AG08395 (cell line): Measurements from ENCODE around the gene TUBB4B.
"Not testable (repeated sequence)": the region's sequence is repeated elsewhere in the genome, so short reads cannot be mapped to it uniquely, and the experiment has no call there.

Source experiments
- DNase-seq: peaks from one replicate; pipeline ENCODE4 v3.0.0; 2012; ENCODE audit warnings: mixed read lengths, low spot score

Gene TUBB4B

DNA sequence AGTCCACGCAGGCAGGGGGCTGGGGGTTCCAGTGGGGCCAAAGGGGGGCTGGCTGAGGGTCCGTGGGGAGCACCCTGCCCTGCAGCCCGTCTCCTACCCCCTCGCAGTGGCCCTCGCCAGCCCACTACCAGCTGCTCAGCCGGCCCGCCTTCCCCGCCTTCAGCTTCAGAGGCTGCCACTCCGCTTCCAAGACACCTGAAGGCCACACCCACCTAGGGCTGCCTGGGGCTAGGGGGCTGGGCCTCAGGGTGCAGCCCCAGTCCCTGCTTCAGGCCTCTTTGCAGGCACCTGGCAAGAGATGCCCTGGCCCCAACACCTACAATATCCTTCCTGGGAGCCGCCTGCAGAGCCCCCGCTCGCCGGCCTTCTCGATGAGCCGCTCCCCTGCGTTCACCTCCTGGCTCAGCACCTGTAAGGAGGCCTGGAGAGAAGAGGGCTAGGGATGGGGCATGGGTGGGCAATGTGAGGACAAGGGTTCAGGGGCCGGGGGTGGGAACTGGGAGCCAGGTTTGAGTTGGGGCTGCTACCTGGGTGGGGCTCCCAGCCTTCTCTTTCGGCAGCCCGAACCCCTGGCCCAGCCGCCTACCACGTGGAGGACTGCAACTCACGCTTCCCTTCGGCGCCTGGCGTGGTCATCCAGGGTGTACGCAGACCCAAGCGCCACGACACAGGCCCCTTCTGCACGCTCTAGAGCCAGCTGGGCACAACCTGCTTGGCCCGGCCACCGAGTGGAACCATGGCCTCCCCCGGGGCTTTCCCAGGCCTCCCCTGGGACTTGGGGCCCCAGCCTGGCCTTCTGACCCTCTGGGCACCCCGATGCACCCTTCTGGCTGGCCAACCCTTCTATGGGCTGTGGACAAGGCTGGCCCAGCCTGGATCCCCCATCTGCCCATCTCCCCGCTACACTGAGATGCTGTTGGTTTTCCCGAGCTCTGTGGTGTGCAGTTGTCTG, 11.7 kb downstream of the TUBB4B start:
- DNase-seq: no peak

GRCh38 chr9:137253717-137254623, 12.9 kb downstream of the TUBB4B start:
- DNase-seq: peak; percentile 13

DNA sequence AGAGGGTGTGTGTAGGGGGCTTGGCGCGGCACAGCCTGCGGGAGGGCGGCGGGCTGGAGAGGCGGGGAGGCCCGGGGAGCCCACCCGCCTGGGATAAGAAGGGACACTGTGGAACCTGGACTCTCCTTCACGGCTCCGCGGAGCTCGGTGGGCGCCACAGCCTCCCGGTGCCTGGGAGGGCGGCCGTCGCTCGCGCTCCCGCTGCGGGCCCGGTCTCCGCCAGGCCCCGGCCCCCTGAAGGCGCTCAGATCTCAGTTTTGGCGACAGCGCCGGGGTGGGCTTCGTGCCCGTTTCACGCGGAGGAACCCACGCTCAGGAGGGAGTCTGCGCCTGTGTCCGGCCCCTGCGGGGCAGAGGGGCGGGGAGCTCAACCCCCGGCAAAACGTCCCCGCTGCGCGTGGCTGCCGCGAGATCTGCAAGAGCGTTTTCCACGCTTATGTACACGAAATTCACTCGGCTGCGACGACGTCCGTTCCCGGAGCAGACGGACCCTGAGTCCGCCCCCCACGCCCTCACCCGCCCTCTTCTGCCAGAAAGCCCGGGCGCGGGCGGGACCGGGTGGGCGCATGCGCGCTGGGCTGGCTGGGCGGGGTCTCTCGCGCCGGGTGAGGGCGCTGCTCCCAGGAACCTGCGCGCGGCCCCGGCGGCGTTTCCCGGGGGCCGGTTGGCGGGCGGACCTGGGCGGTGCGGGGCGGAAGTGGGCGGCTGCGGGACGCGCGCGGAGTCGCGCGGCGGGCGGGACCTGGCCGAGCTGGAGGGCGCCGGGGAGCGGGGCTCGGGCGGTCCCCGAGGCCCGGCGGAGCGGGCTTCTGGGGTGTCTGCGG, 13.7 kb downstream of the TUBB4B start, which contains the start of gene NELFB:
Gene NELFB (plus strand): TSS at position 704 of the 824 bp plus-strand sequence.
- DNase-seq: peak; percentile 100

DNA sequence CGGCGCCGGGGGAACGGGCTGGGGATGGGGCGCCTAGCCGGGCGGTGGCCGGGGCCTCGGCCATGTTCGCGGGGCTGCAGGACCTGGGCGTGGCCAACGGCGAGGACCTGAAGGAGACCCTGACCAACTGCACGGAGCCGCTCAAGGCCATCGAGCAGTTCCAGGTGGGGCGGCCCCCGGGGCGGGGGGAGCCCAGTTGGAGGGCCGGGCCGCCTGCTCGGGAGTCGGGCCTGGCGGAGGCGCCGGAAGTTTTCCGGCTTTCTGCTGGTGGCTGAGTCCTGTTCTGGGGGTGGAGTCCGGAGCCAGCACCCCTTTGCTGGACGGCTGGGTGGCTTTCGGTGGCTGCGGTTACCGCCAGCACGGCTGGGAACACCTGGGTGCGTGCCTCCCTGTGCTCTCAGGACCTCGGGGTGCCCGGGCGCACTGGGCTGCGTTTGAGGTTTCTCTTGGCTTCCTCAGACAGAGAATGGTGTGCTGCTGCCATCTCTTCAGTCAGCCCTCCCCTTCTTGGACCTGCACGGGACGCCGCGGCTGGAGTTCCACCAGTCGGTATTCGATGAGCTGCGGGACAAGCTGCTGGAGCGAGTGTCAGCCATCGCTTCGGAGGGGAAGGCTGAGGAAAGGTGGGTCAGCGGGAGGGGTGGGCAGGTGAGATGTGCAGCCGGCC, 14.5 kb downstream of the TUBB4B start:
- peak; percentile 35 for DNase-seq

DNA sequence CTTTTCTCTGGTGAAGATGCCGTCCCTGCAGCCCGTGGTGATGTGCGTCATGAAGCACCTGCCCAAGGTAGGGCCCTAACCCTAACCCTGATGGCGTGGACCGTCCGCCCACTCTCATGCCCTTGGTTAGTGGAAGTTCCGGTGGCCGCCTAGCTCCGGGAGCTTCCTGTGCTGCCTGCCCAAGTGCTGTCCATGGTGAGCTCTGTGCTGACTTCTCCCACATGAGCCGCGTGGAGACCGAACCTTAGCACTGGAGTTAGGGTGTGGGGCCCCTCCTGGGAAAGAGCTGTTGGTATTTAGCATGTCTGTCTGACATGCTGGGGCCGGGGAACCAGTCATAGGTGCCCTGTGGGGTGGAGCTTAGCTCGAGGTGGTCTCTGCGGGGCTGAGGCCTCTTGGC, 15.3 kb downstream of the TUBB4B start:
- no peak for DNase-seq

GRCh38 chr9:137256856-137257255, 15.8 kb downstream of the TUBB4B start:
- DNase-seq: no peak

DNA sequence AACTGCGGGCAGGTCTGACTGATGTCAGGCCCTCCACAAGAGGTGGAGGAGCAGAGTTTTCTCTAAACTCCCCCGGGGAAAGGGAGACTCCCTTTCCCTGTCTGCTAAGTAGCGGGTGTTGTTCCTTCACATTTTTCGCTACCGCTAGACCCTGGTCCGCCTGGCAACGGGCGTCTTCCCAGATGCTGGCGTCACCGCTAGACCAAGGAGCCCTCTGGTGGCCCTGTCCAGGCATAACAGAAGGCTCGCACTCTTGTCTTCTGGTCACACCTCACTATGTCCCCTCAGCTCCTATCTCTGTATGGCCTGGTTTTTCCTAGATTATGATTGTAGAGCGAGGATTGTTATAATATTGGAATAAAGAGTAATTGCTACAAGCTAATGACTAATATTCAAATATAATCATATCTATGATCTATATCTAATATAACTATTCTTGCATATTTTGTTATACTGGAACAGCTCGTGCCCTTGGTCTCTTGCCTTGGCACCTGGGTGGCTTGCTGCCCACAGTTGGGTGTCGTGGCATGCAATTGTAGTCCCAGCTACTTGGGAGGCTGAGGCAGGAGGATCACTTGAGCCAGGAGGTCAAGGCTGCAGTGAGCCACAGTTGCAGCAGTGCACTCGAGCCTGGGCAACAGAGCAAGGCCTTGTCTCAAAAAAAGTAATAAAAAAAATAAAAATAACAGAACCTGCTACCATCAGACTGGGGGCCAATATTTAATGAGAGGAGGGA, 21.3 kb downstream of the TUBB4B start:
- DNase-seq: not testable (repeated sequence)

GRCh38 chr9:137262909-137263285, 21.8 kb downstream of the TUBB4B start:
- no peak for DNase-seq

DNA sequence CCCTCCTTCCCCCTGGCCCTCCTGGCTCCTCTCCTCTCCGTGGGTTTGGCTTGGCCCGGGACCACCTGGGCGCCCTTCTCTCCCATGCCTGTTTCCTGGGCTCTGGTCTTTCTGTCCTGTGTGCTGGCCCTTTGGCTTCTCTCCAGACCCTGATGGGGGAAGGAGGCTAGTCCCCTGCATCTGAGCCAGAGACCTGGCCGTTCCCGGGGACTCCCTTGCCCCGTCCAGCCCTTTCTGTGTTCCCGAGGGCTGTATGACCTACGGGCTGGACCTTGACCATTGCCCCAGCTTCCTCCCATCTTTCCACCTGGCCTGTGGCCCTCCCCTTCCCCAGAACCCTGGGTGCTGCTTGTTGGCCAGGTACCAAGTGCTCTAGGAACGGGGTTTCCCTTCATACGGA, 22.4 kb downstream of the TUBB4B start:
- DNase-seq: no peak

- DNase-seq: no peak
These were observed 23.0 kb downstream of the TUBB4B start for GRCh38 chr9:137264067-137264466.

DNA sequence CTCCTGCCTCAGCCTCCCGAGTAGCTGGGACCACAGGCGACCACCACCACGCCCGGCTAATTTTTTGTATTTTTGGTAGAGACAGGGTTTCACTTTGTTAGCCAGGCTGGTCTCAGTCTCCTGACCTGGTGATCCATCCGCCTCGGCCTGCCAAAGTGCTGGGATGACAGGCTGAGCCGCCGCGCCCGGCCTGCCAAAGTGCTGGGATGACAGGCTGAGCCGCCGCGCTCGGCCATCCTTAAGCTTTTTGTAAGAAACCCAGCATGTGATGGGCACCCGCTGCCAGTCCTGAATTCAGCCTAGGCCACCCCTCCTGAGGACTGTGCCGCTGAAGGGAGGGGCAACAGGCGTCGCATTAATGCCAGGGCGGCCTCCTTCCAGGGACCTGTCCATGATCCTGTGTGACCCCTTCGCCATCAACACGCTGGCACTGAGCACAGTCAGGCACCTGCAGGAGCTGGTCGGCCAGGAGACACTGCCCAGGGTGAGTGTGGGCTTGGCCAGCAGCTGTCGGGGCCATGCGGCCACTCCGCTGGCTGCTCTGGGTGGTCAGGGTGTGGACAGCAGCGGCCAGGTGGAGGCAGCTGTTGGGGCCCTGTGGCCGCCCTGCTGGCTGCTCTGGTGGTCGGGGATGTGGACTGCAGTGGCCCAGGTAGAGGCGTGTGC, 24.5 kb downstream of the TUBB4B start:
- no peak for DNase-seq

DNA sequence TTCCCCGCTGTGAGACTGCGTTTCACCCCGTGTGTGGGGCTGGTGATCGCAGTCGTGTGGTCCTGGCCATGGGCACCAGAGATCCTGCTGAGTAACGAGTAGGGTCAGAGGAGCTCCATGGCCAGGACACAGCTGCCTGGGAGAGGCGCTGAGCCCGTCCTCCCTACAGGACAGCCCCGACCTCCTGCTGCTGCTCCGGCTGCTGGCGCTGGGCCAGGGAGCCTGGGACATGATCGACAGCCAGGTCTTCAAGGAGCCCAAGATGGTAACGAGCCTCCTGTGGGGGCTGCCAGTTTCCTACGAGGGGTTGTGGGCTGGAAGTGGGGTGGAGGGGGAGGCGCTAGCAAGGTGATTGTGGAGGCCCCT, 25.1 kb downstream of the TUBB4B start:
- no peak for DNase-seq

DNA sequence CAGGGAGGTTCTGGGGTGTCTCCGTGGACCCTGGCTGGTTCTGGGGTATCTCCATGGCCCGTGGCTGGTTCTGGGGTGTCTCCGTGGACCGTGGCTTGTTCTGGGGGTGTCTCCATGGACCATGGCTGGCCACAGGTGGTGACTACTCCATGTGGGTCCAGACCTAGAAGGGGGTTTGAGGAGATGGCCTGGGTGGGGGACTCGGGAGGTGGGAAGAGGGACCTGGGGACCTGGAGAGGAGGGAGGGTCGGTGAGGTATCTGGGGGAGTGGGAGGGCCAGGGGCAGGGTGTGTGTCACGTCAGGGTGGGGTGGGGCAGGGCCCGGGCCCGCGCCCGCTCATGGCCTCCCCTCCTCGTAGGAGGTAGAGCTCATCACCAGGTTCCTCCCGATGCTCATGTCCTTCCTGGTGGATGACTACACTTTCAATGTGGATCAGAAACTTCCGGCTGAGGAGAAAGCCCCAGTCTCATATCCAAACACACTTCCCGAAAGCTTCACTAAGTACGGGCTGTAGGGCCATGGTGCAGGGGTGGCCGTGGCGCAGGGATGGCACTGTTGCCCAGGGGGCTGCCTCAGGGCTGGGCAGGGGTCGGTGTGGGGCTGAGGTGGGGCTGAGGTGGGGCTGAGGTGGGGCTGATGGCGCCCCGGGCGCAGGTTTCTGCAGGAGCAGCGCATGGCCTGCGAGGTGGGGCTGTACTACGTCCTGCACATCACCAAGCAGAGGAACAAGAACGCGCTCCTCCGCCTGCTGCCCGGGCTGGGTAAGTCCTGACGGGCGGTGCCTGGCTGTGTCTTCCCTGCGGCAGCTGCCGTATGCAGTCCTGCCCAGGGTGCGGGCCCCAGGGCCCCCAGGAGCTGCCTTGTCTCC, 25.7 kb downstream of the TUBB4B start:
- no peak for DNase-seq

- DNase-seq: no peak
These were observed 26.9 kb downstream of the TUBB4B start for GRCh38 chr9:137267933-137268355.

GRCh38 chr9:137268538-137269201, 27.6 kb downstream of the TUBB4B start:
- DNase-seq: no peak

- peak; percentile 55 for DNase-seq
These were observed 28.2 kb downstream of the TUBB4B start for GRCh38 chr9:137269231-137269772.

DNA sequence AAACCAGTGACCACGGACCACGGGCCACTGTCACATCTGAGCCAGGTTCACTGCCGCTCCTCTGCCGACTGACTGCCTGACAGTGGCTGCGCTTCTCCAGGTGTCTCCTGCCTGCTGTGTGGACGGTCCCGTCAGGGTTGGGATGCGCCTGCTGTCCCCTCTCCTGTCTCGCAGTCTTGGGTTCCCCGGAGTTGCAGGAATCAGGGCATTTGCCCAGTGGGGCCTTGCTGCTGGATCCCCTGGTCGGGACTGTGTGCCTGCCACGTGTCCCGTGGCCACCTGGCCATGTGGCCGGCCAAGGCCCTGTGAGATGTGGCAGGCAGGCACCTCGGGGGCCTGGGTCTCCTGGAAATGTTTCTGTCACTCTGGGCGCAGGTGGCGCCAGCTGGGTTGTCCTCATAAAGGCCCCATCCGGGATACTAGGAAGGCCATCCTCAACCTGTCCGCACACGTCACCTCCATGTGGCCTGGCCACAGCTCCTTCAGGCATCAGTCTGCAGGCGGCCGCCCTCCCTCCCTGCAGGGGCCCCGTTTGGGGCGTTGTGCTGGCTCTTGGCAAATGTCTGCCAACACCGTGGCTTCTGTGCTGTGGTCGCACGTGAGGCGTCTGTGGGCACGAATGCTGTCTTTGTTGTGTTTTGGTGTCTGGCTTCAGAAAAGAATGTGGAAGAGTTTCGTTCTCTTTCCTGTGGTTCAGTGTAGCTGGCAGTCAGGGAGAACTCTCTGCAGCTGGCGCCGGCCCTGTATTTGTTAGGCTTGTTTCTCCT, 30.0 kb downstream of the TUBB4B start:
- DNase-seq: no peak
